OCI-LY1 (cell line): ENCODE measurements around the gene PLCD3.

Source experiments
- H2AFZ ChIP-seq: fragments of 200-600 bp; sonication (generic), shearing (Covaris generic); 2 replicates; pipeline ENCODE4 v1.6.0; 2014; ENCODE audit warnings: antibody characterized with exemption, mild to moderate bottlenecking, low read length
- H3F3A ChIP-seq: fragments of 200-600 bp; sonication (generic), shearing (Covaris generic); 2 replicates; pipeline ENCODE4 v1.6.0; 2014; ENCODE audit warnings: mild to moderate bottlenecking, antibody characterized with exemption, low read length, moderate library complexity; ENCODE audit not compliant: insufficient read depth
- H3K27ac ChIP-seq: fragments of 200-600 bp; sonication (generic); 2 replicates; pipeline ENCODE4 v1.5.1; 2014; ENCODE audit warnings: low read length, mixed run types, mild to moderate bottlenecking, low read depth; ENCODE audit not compliant: poor library complexity, severe bottlenecking
- H3K27me3 ChIP-seq: fragments of 200-600 bp; sonication (generic); 2 replicates; pipeline ENCODE4 v1.6.0; 2014; ENCODE audit warnings: antibody characterized with exemption, mild to moderate bottlenecking, low read length, moderate library complexity; ENCODE audit not compliant: insufficient read depth
- H3K36me3 ChIP-seq: fragments of 200-600 bp; sonication (generic); 2 replicates; pipeline ENCODE4 v1.6.1; 2014; ENCODE audit warnings: mild to moderate bottlenecking, antibody characterized with exemption, low read length, moderate library complexity, mixed read lengths; ENCODE audit not compliant: insufficient read depth
- H3K4me1 ChIP-seq: fragments of 200-600 bp; sonication (generic); 2 replicates; pipeline ENCODE4 v1.5.1; 2014; ENCODE audit warnings: mild to moderate bottlenecking, low read length, moderate library complexity; ENCODE audit not compliant: insufficient read depth, severe bottlenecking
- H3K4me2 ChIP-seq: fragments of 200-600 bp; sonication (generic), shearing (Covaris generic); 2 replicates; pipeline ENCODE4 v1.6.1; 2014; ENCODE audit warnings: low read length
- H3K4me3 ChIP-seq: fragments of 200-600 bp; sonication (generic); 2 replicates; pipeline ENCODE4 v1.5.1; 2014; ENCODE audit warnings: low read length, low read depth, mild to moderate bottlenecking, mixed read lengths; ENCODE audit not compliant: poor library complexity, severe bottlenecking
- H3K79me2 ChIP-seq: fragments of 200-600 bp; shearing (Covaris generic); 2 replicates; pipeline ENCODE4 v1.6.1; 2016; ENCODE audit warnings: mixed run types, low read length, mixed read lengths; ENCODE audit not compliant: insufficient read depth
- H3K9ac ChIP-seq: fragments of 200-600 bp; sonication (generic), shearing (Covaris generic); 2 replicates; pipeline ENCODE4 v1.6.1; 2014; ENCODE audit warnings: mild to moderate bottlenecking, low read length, mixed read lengths
- H3K9me2 ChIP-seq: fragments of 200-600 bp; sonication (generic), shearing (Covaris generic); 2 replicates; pipeline ENCODE4 v1.6.1; 2014; ENCODE audit warnings: low read depth, mild to moderate bottlenecking, low read length, mixed read lengths
- H3K9me3 ChIP-seq: fragments of 200-600 bp; shearing (Covaris generic); 2 replicates; pipeline ENCODE4 v1.6.1; 2014; ENCODE audit warnings: low read length, mixed read lengths
- H4K20me1 ChIP-seq: fragments of 200-600 bp; sonication (generic), shearing (Covaris generic); 2 replicates; pipeline ENCODE4 v1.6.0; 2016; ENCODE audit warnings: mild to moderate bottlenecking, low read length; ENCODE audit not compliant: insufficient read depth
- CTCF ChIP-seq: fragments of 200-600 bp; sonication (generic), shearing (Covaris generic); IDR thresholded peaks from 2 replicates; pipeline ENCODE4 v1.5.1; 2017; ENCODE audit warnings: mild to moderate bottlenecking, antibody characterized with exemption, low read length, moderate library complexity, mixed read lengths
- EZH2 ChIP-seq: fragments of 200-600 bp; sonication (generic), shearing (Covaris generic); IDR thresholded peaks from 2 replicates; pipeline ENCODE4 v1.8.0; 2017; ENCODE audit warnings: borderline replicate concordance, mixed run types, mild to moderate bottlenecking, antibody characterized with exemption, low read length, moderate library complexity, mixed read lengths

The PLCD3 gene

GRCh38 chr17:45160447-45161287 is 28.4 kb upstream of the PLCD3 start:
- H2AFZ ChIP-seq, result no peak overlapping the region
- peak overlapping the region; percentile 67 for H3K4me2 ChIP-seq
- H3K9me2 ChIP-seq, result no peaks in the 10 kb centered on the region
- H3K4me3 ChIP-seq, result peak overlapping the region; percentile 85
- TF ChIP-seq CTCF (0 out of 2 replicates have a peak, but pooled peaks have one; percentile 27), EZH2 (no peak)
- H3K27ac ChIP-seq, result peak overlapping the region; percentile 64
- H3K4me1 ChIP-seq, result peaks cover 21% of the 10 kb centered on the region
- peak overlapping the region; percentile 95 for H3K9ac ChIP-seq
- H3K9me3 ChIP-seq, result no peaks in the 10 kb centered on the region
- H3K27me3 ChIP-seq, result no peaks in the 10 kb centered on the region
- no peaks in the 10 kb centered on the region for H3F3A ChIP-seq
- H4K20me1 ChIP-seq, result no peaks in the 10 kb centered on the region
- H3K36me3 ChIP-seq, result peaks cover 13% of the 10 kb centered on the region
- H3K79me2 ChIP-seq, result peaks cover 6% of the 10 kb centered on the region

GRCh38 chr17:45156242-45156641 is 23.9 kb upstream of the PLCD3 start:
- no peaks in the 10 kb centered on the region for H4K20me1 ChIP-seq
- no peak overlapping the region for H3K27ac ChIP-seq
- H3K36me3 ChIP-seq, result peaks cover 8% of the 10 kb centered on the region
- peaks cover 7% of the 10 kb centered on the region; the same call in 1 of the 2 replicates for H3F3A ChIP-seq
- no peak overlapping the region for H3K4me2 ChIP-seq
- H3K9me2 ChIP-seq, result no peaks in the 10 kb centered on the region
- peaks cover 6% of the 10 kb centered on the region for H3K79me2 ChIP-seq
- H2AFZ ChIP-seq, result no peak overlapping the region
- peaks cover 16% of the 10 kb centered on the region for H3K4me1 ChIP-seq
- TF ChIP-seq EZH2, result no peak
- TF ChIP-seq CTCF, result no peak
- no peaks in the 10 kb centered on the region for H3K9me3 ChIP-seq
- no peaks in the 10 kb centered on the region for H3K27me3 ChIP-seq
- no peak overlapping the region for H3K4me3 ChIP-seq
- no peak overlapping the region for H3K9ac ChIP-seq

- Histone ChIP-seq H4K20me1 (no peaks in the 10 kb centered on the region), H3K27me3 (no peaks in the 10 kb centered on the region), H3K27ac (no peak overlapping the region), H3K79me2 (peaks cover 5% of the 10 kb centered on the region), H2AFZ (no peak overlapping the region), H3K4me3 (no peak overlapping the region), H3K4me1 (peaks cover 23% of the 10 kb centered on the region), H3K4me2 (no peak overlapping the region), H3K9ac (no peak overlapping the region), H3F3A (peaks cover 9% of the 10 kb centered on the region; the same call in 1 of the 2 replicates), H3K9me2 (no peaks in the 10 kb centered on the region), H3K36me3 (peaks cover 8% of the 10 kb centered on the region), H3K9me3 (no peaks in the 10 kb centered on the region)
- TF ChIP-seq EZH2 (no peak), CTCF (no peak)
These were observed 23.2 kb upstream of the PLCD3 start for GRCh38 chr17:45155483-45155882.
